ENCODE measurements around the gene HOXB13. TPM values are rescaled to one million over a fixed set of nuclear protein-coding genes. Genes with fewer than 3 reads are reported as not detected.

Gene HOXB13
- total RNA-seq, 1 donor from 2014 or later: not detected

GRCh38 chr17:48729335-48730239, 1.0 kb upstream of the HOXB13 start:
- intact Hi-C loops (cut with micrococcal nuclease): loop anchor here (5.0 to 10.0 kb wide), 3 partner anchors 117 to 1235 kb away; partner anchors contain the start of genes DLX4, HOXB7 and IGF2BP1

DNA sequence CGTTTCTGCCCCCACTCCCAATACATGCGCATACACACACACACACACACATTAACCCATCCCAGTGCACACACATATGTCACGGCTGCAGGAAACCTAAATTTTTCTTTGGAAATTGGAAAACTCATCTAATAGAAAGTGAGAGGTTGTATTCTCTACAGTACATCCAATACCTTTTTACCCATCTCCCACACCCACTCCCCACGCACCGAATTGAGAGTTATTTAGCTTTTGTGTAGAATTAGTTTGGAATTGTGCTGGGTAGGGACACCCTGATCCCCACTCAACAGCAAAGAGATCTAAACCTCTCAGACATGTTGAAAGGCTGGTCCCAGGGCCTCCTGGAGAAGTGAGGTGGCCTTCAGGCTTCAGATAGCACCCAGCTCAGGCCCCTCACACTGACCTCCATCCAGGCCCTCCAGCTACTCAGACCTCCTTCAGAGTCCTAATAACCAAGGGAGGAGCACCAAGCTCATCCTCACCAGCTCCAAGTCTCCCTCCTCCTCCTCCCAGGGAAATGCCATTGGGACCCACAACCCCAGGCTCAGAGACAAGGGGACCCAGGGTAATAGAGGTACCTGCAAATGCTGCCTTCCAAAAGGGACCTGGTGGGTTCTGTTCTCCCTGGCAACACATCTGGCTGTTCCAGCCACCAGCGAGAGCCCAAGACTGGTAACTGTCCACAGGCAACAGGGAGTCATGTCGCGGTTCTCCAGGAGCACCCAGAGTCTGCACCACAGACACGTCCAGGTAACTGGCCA, 955 bp downstream of the HOXB13 start:
- intact Hi-C loops (cut with micrococcal nuclease): loop anchor here (5.0 to 10.0 kb wide), 3 partner anchors 115 to 1237 kb away; partner anchors contain the start of genes DLX4, HOXB7 and IGF2BP1

DNA sequence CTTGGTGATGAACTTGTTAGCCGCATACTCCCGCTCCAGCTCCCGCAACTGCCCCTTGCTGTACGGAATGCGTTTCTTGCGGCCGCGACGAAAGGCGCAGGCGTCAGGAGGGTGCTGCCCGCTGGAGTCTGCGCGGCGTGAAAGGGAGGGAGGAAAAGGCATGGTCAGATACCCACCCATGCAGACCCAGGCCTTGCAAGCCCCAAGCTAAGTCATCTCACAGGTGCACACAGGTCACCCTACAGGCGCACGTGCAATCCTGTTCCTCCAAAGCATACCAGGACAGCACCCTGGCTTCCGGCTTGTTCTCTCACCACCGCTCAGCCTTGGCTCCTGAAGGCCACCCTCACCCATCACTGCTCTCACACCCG, 1.6 kb downstream of the HOXB13 start:
- intact Hi-C loops (cut with micrococcal nuclease): loop anchor here (5.0 to 10.0 kb wide), 3 partner anchors 115 to 1238 kb away; partner anchors contain the start of genes DLX4, HOXB7 and IGF2BP1

DNA sequence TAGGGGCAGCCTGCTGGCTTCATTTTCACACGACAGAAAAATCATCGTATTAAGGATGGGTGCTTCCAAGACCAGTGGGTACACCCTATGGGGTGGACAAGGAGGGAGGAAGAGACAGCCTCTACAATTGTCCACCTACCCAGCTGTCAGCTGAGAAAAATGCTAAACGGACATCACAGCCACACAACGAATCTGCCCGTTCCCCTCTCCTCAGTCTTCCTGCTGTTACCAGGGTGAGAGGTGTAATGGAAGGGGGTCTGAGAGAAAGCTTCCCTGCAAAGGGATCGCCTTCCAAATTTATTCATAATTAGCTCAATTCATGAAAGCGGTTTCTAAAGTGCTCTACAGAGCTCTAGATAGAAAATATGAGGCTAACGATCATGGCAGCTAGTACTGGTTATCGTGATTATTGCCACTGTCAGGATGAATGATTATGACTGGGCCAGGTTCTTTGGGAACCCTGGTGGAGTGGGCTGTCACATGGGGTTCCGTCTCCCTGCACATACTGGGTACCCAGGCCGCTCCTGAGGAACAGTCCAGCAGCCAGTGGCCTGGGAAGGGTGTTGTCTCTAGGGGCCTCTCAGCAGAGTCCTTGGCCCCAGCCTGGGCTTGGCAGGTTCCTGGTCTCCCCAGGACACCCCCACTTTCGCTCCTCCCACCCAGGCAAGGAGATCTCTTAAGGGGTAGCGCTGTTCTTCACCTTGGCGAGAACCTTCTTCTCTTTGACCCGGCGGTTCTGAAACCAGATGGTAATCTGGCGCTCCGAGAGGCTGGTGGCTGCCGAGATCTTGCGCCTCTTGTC, 2.2 kb downstream of the HOXB13 start:
- intact Hi-C loops (cut with micrococcal nuclease): loop anchor here (5.0 to 10.0 kb wide), 3 partner anchors 114 to 1238 kb away; partner anchors contain the start of genes DLX4, HOXB7 and IGF2BP1

GRCh38 chr17:48725288-48726064, 3.1 kb downstream of the HOXB13 start:
- intact Hi-C loops (cut with micrococcal nuclease): loop anchor here (5.0 to 10.0 kb wide), 3 partner anchors 113 to 1239 kb away; partner anchors contain the start of genes DLX4, HOXB7 and IGF2BP1

GRCh38 chr17:48725004-48725287, 3.6 kb downstream of the HOXB13 start:
- intact Hi-C loops (cut with micrococcal nuclease): loop anchor here (5.0 to 10.0 kb wide), 3 partner anchors 113 to 1240 kb away; partner anchors contain the start of genes DLX4, HOXB7 and IGF2BP1

- intact Hi-C loops (cut with micrococcal nuclease): loop anchor here (1.0 to 10.0 kb wide), 5 partner anchors 82 to 1240 kb away; partner anchors contain the start of genes DLX4, HOXB7 and IGF2BP1
Observed at GRCh38 chr17:48724251-48725003, 4.1 kb downstream of the HOXB13 start.

DNA sequence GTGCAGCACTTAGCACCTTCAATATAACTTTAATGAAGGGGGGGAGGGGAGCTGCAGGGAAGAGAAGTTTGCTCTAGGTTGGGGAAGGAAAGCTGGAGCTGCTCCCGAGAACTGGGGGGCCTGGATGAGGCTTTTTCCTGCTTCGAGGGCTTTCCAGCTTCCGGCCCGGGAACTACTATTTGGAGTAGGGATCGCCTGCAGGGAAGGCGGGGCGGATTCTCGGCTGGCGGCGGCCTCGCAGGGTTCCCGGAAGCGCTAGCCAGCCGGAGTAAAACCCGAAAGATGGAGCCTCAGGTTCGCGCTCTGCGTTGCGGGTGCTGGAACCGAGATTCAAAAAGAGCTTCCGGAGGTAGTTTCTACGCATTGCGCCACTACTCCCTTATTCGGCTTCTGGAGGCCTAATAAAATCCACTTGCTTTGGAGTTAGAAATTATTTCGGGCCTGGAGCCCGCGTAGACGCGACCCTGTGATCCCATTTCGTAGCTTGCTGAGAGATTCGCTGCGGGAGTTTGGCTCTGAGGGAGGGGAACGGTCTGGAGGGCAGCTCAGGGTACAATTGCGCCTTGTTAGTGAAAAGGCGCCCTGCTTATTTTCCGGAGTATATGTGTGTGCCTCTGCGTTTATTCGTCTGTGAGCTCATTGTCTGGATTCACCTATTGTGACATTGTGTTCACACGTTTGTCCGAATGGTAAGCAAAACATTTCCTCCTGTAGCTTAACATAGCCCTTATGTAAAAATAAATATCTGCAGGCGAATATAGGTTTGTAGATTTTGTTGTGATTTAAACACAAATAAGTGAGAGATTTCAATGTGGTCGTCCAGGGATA, 4.9 kb downstream of the HOXB13 start:
- intact Hi-C loops (cut with micrococcal nuclease): loop anchor here (1.0 to 10.0 kb wide), 4 partner anchors 81 to 1241 kb away; partner anchors contain the start of genes DLX4 and IGF2BP1

GRCh38 chr17:48722915-48723422, 5.6 kb downstream of the HOXB13 start, which contains the start of gene PRAC2:
Gene PRAC2 (plus strand): TSS chr17:48723185. CDS start chr17:48724411, 1,226 bp downstream.
- intact Hi-C loops (cut with micrococcal nuclease): loop anchor here (5.0 to 10.0 kb wide), 3 partner anchors 81 to 1242 kb away; partner anchors contain the start of genes DLX4 and IGF2BP1

- intact Hi-C loops (cut with micrococcal nuclease): loop anchor here (5.0 to 10.0 kb wide), 3 partner anchors 80 to 1242 kb away; partner anchors contain the start of genes DLX4 and IGF2BP1
Observed at GRCh38 chr17:48722201-48722907, 6.2 kb downstream of the HOXB13 start, which contains the start of gene PRAC1. Gene PRAC1 (minus strand): TSS chr17:48722518. CDS start chr17:48722392, 126 bp downstream.

GRCh38 chr17:48721009-48721402, 7.5 kb downstream of the HOXB13 start:
- intact Hi-C loops (cut with micrococcal nuclease): loop anchor here (5.0 to 10.0 kb wide), 3 partner anchors 79 to 1244 kb away; partner anchors contain the start of genes DLX4 and IGF2BP1

GRCh38 chr17:48720266-48721008, 8.1 kb downstream of the HOXB13 start:
- intact Hi-C loops (cut with micrococcal nuclease): loop anchor here (5.0 to 10.0 kb wide), 3 partner anchors 78 to 1244 kb away; partner anchors contain the start of genes DLX4 and IGF2BP1

DNA sequence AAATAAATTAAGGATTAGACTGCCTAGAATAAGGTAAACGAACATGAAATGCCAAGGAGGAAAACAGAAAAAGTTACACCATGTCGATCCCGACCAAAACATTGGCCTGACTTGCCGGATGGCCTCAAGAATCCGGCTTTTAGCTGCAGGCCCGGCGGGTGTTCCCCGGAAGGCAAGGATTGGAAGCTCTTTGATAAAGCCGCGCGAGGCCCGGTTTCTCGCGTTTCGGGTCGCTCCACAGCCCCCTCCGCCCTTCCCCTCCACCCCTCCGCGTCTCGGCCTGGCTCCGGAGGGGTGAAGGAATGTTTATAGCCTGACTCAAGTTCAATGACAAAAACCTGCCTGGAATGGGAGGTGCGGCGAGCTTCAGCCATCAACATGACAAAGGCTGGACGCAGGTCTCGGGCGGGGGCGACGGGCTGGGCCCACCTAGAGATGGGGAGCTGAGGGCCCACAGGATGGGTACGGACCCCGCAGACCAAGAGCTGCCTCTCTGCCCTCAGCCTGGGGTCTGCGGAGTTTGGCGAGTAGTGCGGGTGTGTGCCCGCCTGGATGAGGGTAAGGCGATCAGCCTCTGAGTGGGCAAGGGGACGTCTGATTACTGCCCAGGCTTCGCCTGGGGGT, 8.8 kb downstream of the HOXB13 start:
- intact Hi-C loops (cut with micrococcal nuclease): loop anchor here (2.0 to 10.0 kb wide), 4 partner anchors 29 to 1245 kb away; partner anchors contain the start of genes DLX4 and IGF2BP1

- intact Hi-C loops (cut with micrococcal nuclease): loop anchor here (2.0 kb wide), 1 partner anchor 30 kb away; no protein-coding TSS in a partner anchor
Observed at GRCh38 chr17:48718761-48719641, 9.5 kb downstream of the HOXB13 start.
